Limb (tissue), 2 donors: ENCODE results near the gene MRPS12.
A peak's percentile ranks its signal among the peaks of the same experiment; 100 is the strongest.
"Not testable (repeated sequence)": the region's sequence is repeated elsewhere in the genome, so short reads cannot be mapped to it uniquely, and the experiment has no call there.

ENCODE experiments used
- DNase-seq, 2 donors: peaks; one replicate each; pipeline ENCODE4 v3.0.0-alpha.2; 2016; ENCODE audit errors: extremely low spot score in 2 of 2

MRPS12 gene

GRCh38 chr19:38930776-38931520 is at the start of gene MRPS12:
Gene MRPS12, plus strand, starts transcription at chr19:38930944. Its CDS starts 351 bp downstream, at chr19:38931295.
- peak in 1 of 2 donors; percentile 99 for DNase-seq

GRCh38 chr19:38883286-38883685 is 47.5 kb upstream of the MRPS12 start:
- no peak for DNase-seq

- DNase-seq: not testable (repeated sequence)
Measured at GRCh38 chr19:38884691-38885090, 46.1 kb upstream of the MRPS12 start.

GRCh38 chr19:38888876-38889275 is 41.9 kb upstream of the MRPS12 start:
- DNase-seq: no peak

GRCh38 chr19:38889803-38890202 is 40.9 kb upstream of the MRPS12 start:
- no peak for DNase-seq

GRCh38 chr19:38890686-38891085 is 40.1 kb upstream of the MRPS12 start:
- DNase-seq: no peak

- no peak for DNase-seq
Measured at GRCh38 chr19:38891771-38892170, 39.0 kb upstream of the MRPS12 start.

DNA sequence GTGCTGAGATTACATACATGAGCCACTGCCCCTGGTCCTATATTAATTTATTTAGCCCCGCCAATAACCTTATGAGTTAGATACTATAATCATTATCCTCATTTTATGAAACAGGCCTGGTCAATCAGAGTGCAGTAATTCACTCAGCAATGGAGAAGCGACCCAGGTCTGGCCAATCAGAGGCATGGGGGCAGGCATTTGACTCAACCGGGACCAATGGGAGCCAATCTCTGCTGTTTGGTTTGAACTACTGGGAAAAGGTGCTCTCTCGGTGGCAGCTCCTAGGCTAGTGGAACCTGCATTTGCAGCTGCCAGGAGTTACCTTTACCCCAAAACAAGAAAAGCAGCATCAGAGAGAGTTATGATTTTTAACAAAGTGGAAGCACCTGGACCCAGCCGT is 37.9 kb upstream of the MRPS12 start:
- DNase-seq: no peak

- no peak for DNase-seq
Measured at GRCh38 chr19:38893341-38893771, 37.4 kb upstream of the MRPS12 start.

DNA sequence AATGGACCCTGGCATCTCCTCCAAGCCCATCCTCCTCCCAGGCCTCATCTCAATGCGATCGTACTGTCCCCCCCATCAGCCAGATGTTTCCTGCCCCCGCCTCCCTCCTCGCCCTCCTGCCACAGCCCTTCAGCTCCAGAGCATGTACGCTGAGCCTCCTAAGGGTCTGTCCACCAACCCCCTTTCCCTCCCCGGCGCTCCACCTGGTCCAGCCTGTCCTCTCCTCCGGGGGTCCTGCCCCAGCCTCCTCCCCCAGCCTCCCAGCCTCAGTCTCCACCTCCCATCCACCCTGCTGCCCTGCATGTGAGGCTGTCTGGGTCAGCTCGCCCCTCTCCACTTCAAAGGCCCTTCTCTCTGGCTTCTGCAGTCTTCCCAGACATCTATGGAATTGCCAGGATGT is 35.8 kb upstream of the MRPS12 start:
- no peak for DNase-seq

DNA sequence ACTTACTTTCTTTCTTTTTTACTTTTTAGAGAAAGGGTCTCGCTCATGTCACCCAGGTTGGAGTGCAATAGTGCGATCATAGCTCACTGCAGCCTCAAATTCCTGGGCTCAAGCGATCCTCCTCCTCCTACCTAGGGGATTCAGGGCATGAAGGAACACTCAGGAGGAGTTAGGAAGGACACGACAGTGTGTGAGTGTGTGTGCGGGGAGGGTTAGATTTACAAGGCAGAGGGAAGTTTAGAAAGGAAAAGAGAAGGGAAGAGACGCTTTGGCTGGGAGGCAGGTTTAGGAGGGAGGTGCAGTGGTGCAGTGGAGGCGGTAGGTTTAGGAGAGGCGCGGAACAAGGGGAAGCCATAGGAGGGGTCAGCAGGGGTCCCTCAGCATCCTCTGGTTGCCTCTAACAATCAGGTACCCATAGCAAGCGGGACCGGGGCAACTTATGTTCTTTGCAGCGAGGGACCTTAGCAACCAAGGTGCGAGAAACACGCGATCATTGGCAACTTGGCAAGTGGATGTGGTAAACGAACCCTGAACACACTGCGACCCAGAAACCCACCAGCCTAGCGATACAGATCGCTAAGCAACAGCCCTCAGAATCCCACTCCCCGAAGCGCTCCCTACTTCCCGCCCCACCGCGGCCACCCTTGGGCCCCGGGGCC is 31.8 kb upstream of the MRPS12 start:
- no peak for DNase-seq

DNA sequence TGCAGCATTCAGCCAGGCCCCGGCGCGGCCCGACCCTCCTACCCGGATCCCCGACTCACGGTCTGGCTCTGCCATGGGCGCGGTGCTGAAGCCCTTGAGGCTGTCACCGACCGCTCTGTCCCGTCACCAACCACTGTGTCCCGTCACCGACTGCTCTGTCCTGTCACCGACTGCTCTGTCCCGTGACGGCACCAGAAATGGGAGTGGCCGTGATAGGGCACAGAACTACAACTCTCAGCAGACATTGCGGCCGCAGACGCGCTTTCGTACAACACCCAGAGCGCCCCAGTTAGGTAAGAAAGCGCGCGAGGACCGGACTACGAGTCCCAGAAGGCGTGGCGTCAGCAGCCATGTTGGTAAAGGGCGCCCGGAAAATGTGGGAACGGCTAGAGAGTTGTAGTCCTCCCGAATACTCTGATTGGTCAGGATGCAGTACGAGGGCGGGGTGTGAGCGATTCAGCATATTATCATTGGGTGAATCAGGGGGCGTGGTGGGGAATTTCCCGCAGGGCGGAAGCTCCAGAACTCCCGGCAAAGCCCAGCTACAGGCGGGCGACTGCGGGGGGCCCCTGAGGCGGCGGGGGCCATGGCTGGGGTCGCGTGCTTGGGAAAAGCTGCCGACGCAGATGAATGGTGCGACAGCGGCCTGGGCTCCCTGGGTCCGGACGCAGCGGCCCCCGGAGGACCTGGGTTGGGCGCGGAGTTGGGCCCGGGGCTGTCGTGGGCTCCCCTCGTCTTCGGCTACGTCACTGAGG is 31.1 kb upstream of the MRPS12 start, which contains the start of the genes NFKBIB and SIRT2:
Gene NFKBIB (plus strand): TSS at position 523 of the 755 bp plus-strand sequence. CDS start 64 bp downstream, at position 587.
Gene SIRT2 (minus strand): TSS at position 172 of the 755 bp plus-strand sequence. CDS start 97 bp downstream, at position 75.
- peak; percentile 99 to 100 for DNase-seq

DNA sequence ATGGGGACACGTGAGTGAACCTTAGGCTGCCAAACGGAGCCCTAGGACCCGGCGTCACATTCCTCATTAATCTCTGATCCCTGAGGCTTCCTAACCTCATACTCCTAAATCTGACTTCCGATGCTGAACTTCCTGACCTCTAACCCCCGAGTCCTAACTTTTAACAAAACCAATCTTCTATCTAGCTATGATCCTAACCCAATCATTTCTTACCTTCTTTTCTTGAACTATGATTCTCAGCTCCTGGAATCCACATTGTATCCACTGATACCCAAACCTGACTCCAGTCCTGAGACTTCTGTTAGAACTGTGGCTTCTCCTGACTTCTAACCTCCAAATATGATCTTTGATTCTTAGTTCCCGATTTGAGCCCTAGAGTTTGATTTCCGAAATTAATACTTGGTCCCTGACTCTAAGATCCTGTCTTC is 30.5 kb upstream of the MRPS12 start:
- no peak for DNase-seq

GRCh38 chr19:38900743-38901190 is 30.0 kb upstream of the MRPS12 start:
- DNase-seq: no peak

GRCh38 chr19:38901683-38902082 is 29.1 kb upstream of the MRPS12 start:
- DNase-seq: no peak

GRCh38 chr19:38904581-38905539 is 25.9 kb upstream of the MRPS12 start:
- DNase-seq: no peak

- no peak for DNase-seq
Measured at GRCh38 chr19:38905620-38906019, 25.1 kb upstream of the MRPS12 start.

DNA sequence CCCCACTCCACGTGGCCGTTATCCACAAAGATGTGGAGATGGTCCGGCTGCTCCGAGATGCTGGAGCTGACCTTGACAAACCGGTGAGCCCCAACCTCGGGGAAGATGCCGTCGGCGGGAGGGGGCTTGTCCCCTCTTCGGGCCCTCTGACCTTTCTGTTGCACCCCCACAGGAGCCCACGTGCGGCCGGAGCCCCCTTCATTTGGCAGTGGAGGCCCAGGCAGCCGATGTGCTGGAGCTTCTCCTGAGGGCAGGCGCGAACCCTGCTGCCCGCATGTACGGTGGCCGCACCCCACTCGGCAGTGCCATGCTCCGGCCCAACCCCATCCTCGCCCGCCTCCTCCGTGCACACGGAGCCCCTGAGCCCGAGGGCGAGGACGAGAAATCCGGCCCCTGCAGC is 23.5 kb upstream of the MRPS12 start:
- no peak for DNase-seq

DNA sequence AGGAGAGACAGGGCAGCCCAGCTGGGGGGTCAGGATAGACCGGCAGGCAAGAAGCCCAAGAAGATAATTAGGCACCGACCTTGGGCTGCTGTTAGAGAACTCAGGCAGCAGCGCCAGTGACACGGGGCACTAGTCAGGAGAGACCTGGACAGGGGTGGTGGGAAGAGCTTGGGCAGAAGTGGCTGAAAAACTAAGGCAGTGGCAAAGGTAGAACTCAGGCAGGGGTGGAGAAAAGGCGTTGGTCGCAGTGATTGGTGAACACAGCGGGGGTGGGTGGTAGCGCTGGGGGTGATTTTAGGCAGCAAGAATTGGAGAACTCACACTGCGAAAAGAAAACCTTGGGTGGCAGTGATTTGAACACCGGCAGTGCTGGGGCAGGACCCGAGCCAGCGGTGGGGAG is 23.1 kb upstream of the MRPS12 start:
- no peak for DNase-seq

GRCh38 chr19:38908911-38909310 is 21.8 kb upstream of the MRPS12 start:
- no peak for DNase-seq

DNA sequence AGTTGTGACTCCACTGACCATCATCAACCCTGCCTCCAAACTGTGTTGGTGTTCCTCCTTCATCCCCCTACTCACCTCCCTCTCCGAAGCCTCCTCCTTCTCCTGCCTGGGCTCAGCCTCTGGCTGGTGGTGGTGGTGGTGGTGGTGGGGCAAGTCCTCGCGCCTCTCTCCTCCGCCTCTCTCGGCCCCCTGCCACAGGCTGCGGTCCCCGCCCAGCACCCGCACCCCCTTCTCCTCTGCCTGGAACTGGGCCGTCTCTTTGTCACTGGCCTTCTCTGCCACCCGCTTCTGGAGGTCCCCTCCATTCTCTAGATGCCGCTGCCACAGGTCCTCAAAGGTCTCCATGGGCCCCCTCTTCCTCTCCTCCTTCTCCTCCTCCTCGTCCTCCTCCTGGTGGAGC is 20.3 kb upstream of the MRPS12 start:
- no peak for DNase-seq
